HG03432 (cell line): ENCODE data around the gene PCDHB12.

Experiments
- ATAC-seq: cut with Tn5 transposase; IDR thresholded peaks from one replicate; pipeline ENCODE4 v1.9.1; 2021; ENCODE audit warnings: mild to moderate bottlenecking, moderate library complexity; ENCODE audit not compliant: unreplicated experiment

The PCDHB12 gene

GRCh38 chr5:141260458-141261237 is 52.1 kb downstream of the PCDHB12 start:
- ATAC-seq = no peak

GRCh38 chr5:141261238-141261546 is 52.7 kb downstream of the PCDHB12 start:
- ATAC-seq = no peak
